NK-92 (cell line): ENCODE results near the gene RDH14.

ENCODE experiments used
- DNase-seq: peaks from one replicate; lab custom pipeline; 2025; ENCODE audit not compliant: unreplicated experiment; lab: John Stamatoyannopoulos, UW

The RDH14 gene

GRCh38 chr2:18522484-18523146, 37.8 kb downstream of the RDH14 start:
- DNase-seq, result no peak

GRCh38 chr2:18520451-18521425, 39.7 kb downstream of the RDH14 start:
- DNase-seq, result no peak

GRCh38 chr2:18519914-18520450, 40.5 kb downstream of the RDH14 start:
- no peak for DNase-seq

- DNase-seq, result no peak
Measured at GRCh38 chr2:18518116-18519111, 42.0 kb downstream of the RDH14 start.

GRCh38 chr2:18517386-18517785, 43.1 kb downstream of the RDH14 start:
- no peak for DNase-seq

GRCh38 chr2:18516112-18516511, 44.3 kb downstream of the RDH14 start:
- no peak for DNase-seq

- DNase-seq, result no peak
Measured at GRCh38 chr2:18514526-18515461, 45.7 kb downstream of the RDH14 start.

GRCh38 chr2:18510775-18511174, 49.7 kb downstream of the RDH14 start:
- DNase-seq, result no peak

- DNase-seq, result no peak
Measured at GRCh38 chr2:18506883-18507509, 53.5 kb downstream of the RDH14 start.

- no peak for DNase-seq
Measured at GRCh38 chr2:18505703-18506341, 54.6 kb downstream of the RDH14 start.
